ENCODE data around the gene CELA2A. TPM values are rescaled to one million over a fixed set of nuclear protein-coding genes. Genes with fewer than 3 reads are reported as not detected.

CELA2A gene
- total RNA-seq, 1 donor from 2014 or later = not detected

DNA sequence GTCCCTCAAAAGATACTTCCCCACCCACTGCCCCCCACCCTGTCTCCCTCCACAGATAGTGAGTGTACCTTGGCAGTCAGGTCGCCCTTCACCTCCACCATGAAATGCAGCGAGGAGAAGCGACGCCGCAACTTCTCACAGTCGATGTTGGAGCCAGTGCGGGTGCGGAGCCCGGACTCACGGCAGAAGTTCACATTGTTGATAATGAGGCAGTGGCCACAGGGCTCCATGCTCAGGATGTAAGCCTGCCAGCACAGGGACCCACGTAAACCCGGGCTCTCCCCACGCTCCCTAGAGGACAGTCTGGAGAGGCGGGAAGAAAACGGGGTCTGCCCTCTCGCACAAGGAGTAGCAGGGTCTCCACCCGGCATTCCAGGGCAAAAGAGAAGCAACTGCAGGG is 50.3 kb downstream of the CELA2A start:
- TF ChIP-seq, protein P1, sequence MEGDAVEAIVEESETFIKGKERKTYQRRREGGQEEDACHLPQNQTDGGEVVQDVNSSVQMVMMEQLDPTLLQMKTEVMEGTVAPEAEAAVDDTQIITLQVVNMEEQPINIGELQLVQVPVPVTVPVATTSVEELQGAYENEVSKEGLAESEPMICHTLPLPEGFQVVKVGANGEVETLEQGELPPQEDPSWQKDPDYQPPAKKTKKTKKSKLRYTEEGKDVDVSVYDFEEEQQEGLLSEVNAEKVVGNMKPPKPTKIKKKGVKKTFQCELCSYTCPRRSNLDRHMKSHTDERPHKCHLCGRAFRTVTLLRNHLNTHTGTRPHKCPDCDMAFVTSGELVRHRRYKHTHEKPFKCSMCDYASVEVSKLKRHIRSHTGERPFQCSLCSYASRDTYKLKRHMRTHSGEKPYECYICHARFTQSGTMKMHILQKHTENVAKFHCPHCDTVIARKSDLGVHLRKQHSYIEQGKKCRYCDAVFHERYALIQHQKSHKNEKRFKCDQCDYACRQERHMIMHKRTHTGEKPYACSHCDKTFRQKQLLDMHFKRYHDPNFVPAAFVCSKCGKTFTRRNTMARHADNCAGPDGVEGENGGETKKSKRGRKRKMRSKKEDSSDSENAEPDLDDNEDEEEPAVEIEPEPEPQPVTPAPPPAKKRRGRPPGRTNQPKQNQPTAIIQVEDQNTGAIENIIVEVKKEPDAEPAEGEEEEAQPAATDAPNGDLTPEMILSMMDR (IDR thresholded peaks at IDR 0.05; ENCODE audit: unreplicated experiment) = no peak
- H3K4me3 Mint-ChIP-seq = no peak overlapping the region
- no peaks in the 10 kb centered on the region for H3K27me3 Mint-ChIP-seq (ENCODE audit: low read depth)
- no peaks in the 10 kb centered on the region for H3K4me1 Mint-ChIP-seq
- H3K36me3 Mint-ChIP-seq = peaks cover 15% of the 10 kb centered on the region
- H3K27ac Mint-ChIP-seq = no peak overlapping the region
- no peaks in the 10 kb centered on the region for H3K9me3 Mint-ChIP-seq
- DNase-seq (ENCODE audit: low spot score in 2 of 2, unreplicated experiment in 2 of 2) = no peak

DNA sequence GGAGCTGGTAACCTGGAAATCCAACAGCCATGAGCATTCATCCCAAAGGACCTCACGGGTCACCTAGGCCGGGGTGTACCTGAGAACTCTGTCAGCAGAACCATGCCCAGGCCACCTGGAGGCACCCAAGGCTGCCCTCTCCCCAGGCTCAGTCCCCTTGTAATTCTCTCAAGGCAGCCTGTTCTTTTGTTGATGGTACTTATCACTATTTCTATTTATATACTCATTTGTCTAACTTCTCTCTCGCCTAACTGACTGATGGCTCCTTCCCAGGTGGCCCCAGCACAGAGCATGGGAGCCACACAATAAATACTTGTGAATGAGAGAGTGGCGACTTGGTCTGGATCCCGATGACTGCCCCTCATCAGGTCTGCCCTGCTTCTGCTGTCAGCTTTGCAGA is 50.7 kb downstream of the CELA2A start:
- TF ChIP-seq, protein P1 (IDR thresholded peaks at IDR 0.05; ENCODE audit: unreplicated experiment) = no peak
- no peak for DNase-seq (ENCODE audit: low spot score in 2 of 2, unreplicated experiment in 2 of 2)
- no peaks in the 10 kb centered on the region for H3K4me1 Mint-ChIP-seq
- no peaks in the 10 kb centered on the region for H3K9me3 Mint-ChIP-seq
- H3K27ac Mint-ChIP-seq = no peak overlapping the region
- H3K4me3 Mint-ChIP-seq = no peak overlapping the region
- H3K36me3 Mint-ChIP-seq = peaks cover 19% of the 10 kb centered on the region
- H3K27me3 Mint-ChIP-seq (ENCODE audit: low read depth) = no peaks in the 10 kb centered on the region

DNA sequence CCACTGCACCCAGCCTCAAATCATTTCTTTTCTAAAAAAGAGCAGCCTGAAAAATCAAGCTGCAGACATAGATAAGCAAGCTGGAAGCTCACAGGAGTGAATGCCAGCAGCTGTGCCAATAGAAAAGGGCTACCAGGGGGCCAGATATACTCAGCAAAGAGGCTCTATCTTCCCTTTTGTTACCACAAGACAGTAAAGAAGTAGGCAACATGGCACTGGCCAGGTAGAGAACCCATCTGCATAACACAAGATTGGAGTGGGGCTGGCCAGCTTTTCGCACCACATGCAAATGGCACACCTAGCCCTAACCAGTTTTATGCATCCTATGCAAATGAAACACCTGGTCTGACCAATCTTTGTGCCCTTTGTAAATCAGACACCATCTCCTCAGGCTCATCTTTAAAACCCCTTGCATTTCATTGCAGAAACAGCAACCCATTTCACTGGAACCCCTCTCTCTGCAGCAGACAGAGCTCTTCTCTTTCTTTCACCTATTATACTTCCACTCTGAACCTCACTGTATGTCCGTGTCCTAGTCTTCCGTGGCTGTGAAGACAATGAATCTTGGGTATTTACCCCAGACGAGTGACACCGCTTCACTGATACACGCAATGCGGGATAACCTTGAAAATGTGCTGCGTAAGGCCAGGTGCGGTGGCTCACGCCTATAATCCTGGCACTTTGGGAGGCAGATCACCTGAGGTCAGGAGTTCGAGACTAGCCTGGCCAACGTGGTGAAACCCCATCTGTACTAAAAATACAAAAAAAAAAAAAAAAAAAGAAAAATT is 52.4 kb downstream of the CELA2A start:
- H3K4me1 Mint-ChIP-seq = no peaks in the 10 kb centered on the region
- H3K27ac Mint-ChIP-seq = no peak overlapping the region
- no peaks in the 10 kb centered on the region for H3K9me3 Mint-ChIP-seq
- peaks cover 23% of the 10 kb centered on the region for H3K36me3 Mint-ChIP-seq
- TF ChIP-seq, protein P1 (IDR thresholded peaks at IDR 0.05; ENCODE audit: unreplicated experiment) = no peak
- H3K4me3 Mint-ChIP-seq = no peak overlapping the region
- no peak for DNase-seq (ENCODE audit: low spot score in 2 of 2, unreplicated experiment in 2 of 2)
- H3K27me3 Mint-ChIP-seq (ENCODE audit: low read depth) = no peaks in the 10 kb centered on the region

DNA sequence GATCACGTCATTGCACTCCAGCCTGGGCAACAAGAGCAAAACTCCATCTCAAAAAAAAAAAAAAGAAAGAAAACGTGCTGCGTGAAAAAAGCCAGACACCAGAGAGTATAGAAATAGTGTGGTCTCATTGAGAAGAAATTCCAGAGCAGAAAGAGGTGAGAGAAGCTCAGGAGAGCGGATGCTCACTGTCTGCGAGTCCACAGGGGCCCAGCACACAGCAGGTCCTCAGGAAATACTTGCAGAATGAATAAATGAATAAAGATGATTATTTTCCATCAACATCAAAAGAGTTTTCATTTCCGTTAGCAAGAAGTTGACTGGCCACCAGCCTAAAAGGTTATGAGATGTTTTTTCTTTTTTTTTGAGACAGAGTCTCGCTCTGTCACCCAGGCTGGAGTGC is 53.1 kb downstream of the CELA2A start:
- H3K9me3 Mint-ChIP-seq = no peaks in the 10 kb centered on the region
- no peak overlapping the region for H3K27ac Mint-ChIP-seq
- no peaks in the 10 kb centered on the region for H3K4me1 Mint-ChIP-seq
- peaks cover 23% of the 10 kb centered on the region for H3K36me3 Mint-ChIP-seq
- DNase-seq (ENCODE audit: low spot score in 2 of 2, unreplicated experiment in 2 of 2) = no peak
- TF ChIP-seq, protein P1 (IDR thresholded peaks at IDR 0.05; ENCODE audit: unreplicated experiment) = no peak
- no peaks in the 10 kb centered on the region for H3K27me3 Mint-ChIP-seq (ENCODE audit: low read depth)
- H3K4me3 Mint-ChIP-seq = no peak overlapping the region

DNA sequence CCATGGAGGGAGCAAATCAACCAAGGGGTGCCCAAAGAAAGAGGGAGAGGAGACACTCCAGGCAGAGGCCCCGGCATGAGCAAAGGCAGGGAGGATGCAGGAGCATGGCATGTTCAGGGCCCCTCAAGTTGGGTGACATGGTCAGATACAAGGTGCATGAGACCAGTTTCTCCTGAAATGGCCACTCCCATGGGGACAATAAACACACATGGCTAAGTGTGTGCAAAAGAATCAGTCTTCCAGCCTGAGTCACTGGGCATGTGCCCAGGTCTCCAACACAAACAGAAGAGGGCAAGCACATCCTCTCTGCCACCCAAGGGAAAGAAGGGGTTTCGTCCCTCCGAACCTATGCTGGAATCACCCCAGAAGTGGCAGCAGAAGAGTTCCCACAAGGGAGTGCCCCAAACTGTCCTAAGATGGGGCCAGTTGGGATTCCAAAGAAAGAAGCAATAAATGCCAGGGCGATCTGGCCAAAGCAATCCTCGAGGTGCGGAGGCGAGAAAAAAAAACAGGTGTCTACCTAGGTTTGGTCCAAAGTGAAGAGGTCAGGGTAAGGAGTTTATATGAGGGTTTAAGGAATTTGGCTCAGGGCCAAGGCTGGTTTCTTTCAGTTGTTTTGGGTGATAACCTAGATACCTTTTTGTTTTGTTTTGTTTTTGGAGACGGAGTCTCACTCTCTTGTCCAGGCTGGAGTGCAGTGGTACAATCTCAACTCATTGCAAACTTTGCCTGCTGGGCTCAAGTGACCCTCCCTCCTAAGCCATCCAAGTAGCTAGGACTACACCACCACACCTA is 54.3 kb downstream of the CELA2A start:
- TF ChIP-seq, protein P1 (IDR thresholded peaks at IDR 0.05; ENCODE audit: unreplicated experiment) = no peak
- no peak overlapping the region for H3K27ac Mint-ChIP-seq
- no peaks in the 10 kb centered on the region for H3K9me3 Mint-ChIP-seq

More for the DNA sequence above, 54.3 kb downstream of the CELA2A start:
- no peaks in the 10 kb centered on the region for H3K27me3 Mint-ChIP-seq (ENCODE audit: low read depth)
- DNase-seq (ENCODE audit: low spot score in 2 of 2, unreplicated experiment in 2 of 2) = no peak
- no peaks in the 10 kb centered on the region for H3K4me1 Mint-ChIP-seq
- no peak overlapping the region for H3K4me3 Mint-ChIP-seq
- peaks cover 29% of the 10 kb centered on the region for H3K36me3 Mint-ChIP-seq

All from mesothelial cell of epicardium (in vitro differentiated cells).